Hematopoietic multipotent progenitor cell treated with erythropoietin and hydrocortisone succinate and interleukin-3 and kit ligand, for 15 days (in vitro differentiated cells): ENCODE measurements around the gene CORO7.

ENCODE experiments used
- DNase-seq: peaks from one replicate; pipeline ENCODE4 v3.0.0-alpha.2; 2015; ENCODE audit warnings: low spot score

The CORO7 gene

DNA sequence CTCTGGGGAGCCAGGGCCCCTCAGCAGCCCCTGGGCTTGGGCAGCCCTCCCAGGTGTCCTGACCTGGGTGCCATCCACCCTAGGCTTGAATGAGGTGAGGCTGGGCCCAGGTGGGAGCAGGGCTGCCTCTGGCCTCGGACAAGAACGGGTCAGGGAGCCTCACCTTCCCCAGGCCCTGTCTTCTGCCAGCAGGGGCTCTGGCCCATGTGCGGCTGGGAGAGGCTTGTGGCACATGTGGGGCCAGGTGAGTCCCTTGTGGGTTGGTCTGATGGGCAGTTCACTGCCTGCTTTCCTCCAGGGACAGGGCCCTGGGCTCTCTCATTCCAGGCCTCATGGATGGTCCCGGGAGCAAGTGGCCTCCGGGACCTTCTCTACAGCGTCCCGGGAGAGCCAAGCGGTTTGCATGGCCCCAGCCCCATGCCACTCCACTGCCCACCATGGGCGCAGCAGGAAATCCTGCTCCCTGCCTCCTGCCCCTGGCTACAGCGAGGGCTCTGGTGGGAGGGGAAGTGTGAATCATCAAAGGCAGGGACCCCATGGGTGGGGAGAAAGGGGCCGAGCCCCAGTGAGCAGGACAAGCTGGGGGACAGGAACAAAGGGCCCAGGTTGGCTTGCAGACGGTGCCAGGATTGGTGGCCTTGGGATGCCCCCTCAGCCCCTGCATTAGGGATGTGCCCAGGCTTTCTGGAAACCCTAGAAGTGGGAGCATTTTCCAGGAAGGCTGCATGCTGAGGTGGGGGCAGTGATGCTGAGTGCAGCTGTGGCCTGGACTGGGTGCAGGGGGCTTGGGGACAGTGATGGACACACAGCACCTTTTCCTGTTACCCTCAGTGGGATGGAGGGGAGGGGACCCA, 32.6 kb downstream of the CORO7 start:
- DNase-seq: no peak

DNA sequence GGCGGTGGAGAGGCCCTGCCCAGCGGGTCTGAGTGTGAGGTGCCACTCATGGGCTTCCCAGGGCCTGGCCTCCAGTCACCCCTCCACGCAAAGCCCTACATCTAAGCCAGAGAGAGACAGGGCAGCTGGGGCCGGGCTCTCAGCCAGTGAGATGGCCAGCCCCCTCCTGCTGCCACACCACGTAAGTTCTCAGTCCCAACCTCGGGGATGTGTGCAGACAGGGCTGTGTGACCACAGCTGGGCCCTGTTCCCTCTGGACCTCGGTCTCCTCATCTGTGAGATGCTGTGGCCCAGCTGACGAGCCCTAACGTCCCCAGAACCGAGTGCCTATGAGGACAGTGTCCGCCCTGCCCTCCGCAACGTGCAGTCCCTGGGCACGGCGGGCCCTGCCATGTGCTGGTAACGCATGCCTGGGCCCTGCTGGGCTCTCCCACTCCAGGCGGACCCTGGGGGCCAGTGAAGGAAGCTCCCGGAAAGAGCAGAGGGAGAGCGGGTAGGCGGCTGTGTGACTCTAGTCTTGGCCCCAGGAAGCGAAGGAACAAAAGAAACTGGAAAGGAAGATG, 33.5 kb downstream of the CORO7 start:
- DNase-seq: no peak

DNA sequence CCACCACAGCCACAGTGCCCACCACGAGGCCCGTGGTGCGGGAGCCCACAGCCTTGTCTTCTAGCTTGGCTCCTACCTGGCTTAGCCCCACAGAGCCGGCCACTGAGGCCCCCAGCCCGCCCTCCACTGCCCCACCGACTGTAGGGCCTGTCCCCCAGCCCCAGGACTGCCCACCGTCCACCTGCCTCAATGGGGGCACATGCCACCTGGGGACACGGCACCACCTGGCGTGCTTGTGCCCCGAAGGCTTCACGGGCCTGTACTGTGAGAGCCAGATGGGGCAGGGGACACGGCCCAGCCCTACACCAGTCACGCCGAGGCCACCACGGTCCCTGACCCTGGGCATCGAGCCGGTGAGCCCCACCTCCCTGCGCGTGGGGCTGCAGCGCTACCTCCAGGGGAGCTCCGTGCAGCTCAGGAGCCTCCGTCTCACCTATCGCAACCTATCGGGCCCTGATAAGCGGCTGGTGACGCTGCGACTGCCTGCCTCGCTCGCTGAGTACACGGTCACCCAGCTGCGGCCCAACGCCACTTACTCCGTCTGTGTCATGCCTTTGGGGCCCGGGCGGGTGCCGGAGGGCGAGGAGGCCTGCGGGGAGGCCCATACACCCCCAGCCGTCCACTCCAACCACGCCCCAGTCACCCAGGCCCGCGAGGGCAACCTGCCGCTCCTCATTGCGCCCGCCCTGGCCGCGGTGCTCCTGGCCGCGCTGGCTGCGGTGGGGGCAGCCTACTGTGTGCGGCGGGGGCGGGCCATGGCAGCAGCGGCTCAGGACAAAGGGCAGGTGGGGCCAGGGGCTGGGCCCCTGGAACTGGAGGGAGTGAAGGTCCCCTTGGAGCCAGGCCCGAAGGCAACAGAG, 34.2 kb downstream of the CORO7 start:
- DNase-seq: no peak

DNA sequence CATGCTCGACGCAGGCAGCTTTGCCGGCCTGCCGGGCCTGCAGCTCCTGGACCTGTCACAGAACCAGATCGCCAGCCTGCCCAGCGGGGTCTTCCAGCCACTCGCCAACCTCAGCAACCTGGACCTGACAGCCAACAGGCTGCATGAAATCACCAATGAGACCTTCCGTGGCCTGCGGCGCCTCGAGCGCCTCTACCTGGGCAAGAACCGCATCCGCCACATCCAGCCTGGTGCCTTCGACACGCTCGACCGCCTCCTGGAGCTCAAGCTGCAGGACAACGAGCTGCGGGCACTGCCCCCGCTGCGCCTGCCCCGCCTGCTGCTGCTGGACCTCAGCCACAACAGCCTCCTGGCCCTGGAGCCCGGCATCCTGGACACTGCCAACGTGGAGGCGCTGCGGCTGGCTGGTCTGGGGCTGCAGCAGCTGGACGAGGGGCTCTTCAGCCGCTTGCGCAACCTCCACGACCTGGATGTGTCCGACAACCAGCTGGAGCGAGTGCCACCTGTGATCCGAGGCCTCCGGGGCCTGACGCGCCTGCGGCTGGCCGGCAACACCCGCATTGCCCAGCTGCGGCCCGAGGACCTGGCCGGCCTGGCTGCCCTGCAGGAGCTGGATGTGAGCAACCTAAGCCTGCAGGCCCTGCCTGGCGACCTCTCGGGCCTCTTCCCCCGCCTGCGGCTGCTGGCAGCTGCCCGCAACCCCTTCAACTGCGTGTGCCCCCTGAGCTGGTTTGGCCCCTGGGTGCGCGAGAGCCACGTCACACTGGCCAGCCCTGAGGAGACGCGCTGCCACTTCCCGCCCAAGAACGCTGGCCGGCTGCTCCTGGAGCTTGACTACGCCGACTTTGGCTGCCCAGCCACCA, 35.1 kb downstream of the CORO7 start:
- DNase-seq: no peak

DNA sequence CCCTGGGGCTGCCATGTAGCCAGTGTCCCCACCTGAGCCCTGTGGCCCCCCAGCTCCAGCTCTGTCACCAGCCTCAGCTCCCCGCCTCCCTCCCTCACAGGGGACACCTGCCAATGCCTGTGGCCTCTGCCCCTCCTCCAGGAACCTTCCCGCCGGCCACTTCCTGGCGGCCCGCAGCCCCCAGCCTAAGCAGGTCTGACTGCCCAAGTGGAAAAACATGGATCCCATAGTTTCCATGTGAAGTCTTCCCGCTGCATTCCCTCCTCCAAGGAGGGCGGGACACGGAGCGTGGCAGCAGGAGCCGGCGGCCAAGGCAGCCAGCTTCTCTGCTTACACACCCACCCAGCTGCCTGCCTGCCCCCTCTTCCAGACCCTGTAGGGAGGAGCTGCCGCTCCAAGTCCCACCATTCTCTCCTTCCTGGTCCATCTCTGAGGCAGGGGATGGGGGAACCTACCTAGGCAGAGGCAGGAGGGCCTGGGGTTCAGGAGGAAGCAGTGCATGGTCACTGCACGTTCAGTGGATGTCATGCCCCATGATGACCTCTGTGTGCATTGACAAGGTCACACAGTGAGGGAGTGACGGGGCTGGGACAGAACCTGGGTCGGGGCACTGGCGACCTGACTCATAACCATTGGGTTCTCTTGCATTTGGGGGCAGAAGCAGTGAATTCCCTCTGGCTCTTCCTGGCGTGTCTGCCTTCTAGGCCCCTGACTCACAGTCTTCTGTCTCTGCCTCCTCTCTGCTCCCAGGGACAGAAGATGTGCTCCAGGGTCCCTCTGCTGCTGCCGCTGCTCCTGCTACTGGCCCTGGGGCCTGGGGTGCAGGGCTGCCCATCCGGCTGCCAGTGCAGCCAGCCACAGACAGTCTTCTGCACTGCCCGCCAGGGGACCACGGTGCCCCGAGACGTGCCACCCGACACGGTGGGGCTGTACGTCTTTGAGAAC, 36.0 kb downstream of the CORO7 start:
- DNase-seq: no peak

DNA sequence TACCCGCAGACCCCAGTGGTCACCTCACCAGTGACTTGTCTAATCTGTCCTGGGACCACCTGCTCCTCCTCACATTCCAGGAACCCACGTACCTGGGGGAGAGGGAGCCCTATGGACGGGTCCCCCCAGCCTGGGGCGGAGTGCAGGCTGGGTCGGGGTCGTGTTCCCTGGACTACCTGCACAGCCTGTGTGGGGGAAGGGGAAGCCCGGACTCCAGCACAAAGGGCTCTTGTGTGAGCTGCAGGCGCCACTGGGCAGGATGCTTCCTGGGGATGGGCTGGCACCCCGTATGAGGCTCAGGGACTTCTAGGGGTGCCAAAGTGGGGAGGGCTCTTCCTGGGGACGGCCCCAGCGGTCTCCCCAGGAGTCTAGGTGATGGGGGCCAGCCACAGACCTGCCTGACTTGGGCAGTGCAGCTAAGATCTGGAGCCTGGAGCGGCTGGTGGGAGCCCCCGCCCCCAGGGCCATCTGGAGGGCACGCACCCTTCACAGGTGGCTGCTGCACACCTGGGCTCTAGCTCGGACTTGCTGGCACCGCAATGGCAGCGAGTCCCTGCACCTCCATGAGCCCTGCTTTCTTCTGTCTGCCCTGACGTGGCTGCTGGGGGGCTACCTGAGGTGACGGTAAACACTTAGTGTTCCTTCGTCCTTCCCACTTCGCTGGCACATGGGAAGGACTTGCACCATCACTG, 37.3 kb downstream of the CORO7 start:
- no peak for DNase-seq

DNA sequence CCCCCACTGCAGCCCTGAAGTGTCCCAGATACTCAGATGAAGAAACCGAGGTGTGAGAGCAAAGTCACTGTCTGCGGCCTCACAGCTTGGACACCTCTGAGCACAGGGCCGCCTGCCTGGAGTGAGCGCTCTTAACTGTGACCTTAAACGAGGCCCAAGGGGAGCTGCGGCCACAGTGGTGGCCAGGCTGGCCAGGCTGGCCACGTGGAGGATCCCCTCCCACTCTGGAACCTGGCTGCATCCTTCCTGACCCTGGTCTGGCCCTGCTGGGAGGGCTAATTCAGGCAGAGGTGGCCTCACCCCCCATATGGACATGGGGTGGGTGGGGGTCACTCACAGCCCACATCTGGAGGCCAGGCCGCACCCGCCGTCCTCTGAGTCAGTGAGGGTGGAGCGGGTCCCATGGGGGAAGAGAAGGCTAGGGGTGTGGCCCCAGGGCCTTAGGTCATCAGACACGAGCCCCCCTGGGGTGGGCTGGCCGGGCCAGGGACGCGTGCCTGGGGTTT, 38.2 kb downstream of the CORO7 start:
- no peak for DNase-seq

DNA sequence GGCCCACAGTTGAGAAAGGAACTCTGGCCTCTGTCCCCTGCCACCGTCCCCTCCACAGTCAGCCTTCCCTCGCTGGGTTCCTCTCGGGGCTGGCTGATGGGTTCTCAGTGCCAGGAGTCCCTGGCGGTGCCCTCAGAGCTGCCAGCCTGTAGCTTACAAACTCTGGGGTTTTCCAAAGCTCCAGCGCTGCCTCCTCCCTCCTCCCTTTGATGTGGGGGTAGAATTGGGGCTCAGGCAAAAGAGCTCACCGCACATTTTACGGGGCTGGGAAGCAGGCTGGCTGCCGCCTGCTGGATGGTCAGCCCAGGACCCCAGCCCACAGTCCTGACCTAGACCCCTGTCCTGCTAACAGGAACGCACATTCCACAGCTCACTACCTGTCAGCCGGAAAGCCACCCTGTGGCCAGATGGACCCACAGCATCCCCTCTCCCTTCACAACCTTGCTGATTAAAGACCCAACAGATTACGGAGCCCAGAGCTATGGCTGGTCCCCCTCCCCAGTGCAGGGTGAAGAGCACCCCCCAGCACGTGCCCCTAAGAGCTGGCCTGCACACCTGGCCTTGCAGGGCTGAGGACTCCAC, 38.7 kb downstream of the CORO7 start:
- no peak for DNase-seq

DNA sequence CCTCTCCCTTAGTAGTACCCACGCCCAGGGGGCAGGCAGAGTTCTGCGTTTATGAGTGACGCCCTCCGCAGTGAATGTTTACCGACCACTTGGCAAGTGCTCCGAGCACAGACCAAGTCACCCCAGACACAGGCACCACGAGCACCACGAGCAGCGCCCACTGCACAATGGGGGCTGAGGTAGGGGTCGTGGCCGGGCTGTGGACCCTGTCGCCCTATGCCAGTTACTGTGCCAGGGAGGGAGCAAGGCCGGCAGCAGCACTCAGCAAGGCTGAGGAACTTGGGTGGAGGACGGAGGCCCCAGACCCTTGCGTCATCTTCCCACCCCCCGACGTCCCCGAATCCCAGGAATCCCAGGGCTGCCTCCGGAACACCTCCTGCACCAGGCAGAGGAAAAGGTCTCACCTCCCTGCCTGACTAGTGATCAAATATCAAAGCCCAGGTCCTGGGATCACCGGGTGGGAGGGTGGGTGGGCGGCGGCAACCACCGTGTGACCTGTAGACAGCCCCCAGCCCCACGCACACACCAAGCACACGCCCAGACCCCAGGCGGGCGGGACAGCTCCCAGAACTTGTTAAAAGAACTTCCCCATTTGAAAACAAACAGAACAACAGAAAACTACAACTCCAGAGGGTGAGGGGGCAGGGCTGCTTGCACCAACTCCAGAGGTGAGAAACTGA, 39.4 kb downstream of the CORO7 start:
- no peak for DNase-seq

DNA sequence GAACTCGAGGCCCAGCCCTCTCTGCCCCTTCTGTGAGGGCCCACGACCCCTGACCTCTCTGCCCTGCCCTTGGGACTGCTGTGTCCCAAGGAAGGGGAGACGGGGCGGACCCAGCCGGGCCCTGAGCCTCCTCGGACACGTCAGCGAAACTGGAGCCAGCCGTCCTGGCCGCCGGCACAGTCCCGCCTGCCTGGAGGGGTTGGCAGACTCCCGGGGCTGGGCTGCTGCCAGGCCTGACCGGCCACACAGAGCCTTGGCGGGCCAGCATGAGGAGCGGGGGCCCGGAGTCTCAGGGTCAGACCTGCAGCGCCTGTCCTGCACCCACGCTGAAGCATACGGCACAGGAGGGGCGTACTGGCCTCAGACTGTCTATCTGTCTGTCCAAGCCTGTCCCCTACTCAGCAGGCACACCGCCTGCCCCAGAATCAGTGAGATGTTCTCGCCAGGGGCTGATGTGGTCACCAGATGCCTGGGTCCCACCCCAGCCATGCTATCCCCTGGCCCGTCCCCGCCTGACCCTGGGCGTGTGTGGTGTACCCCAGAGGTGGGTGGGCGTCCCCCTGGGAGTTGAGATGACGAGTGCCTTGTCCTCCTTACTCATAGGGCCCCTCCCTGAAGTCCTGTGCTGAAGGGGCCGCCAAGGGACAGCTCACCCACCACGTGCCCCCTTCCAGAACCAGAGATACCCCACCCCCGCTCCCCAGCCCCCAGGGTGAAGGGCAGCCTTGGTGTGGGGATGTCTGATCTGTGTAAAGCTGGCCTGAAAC, 40.1 kb downstream of the CORO7 start:
- no peak for DNase-seq

DNA sequence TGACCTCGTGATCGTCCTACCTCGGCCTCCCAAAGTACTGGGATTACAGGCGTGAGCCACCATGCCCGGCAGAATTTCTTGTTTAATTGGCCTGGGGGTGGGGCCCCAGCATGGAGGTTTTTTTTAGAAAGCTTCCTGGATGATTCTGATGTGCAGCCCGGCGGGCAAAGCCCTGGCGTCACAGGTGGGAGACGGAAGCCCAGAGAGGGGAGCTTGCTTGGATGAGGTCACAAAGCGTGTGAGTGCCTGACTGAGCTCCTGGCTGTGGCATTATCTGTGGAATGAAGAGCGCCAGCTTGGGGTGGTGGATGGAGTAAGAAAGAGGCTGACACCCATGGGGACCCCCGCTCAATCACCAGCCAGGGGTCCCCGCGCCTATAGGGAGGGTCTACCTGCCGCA, 40.7 kb downstream of the CORO7 start:
- no peak for DNase-seq

DNA sequence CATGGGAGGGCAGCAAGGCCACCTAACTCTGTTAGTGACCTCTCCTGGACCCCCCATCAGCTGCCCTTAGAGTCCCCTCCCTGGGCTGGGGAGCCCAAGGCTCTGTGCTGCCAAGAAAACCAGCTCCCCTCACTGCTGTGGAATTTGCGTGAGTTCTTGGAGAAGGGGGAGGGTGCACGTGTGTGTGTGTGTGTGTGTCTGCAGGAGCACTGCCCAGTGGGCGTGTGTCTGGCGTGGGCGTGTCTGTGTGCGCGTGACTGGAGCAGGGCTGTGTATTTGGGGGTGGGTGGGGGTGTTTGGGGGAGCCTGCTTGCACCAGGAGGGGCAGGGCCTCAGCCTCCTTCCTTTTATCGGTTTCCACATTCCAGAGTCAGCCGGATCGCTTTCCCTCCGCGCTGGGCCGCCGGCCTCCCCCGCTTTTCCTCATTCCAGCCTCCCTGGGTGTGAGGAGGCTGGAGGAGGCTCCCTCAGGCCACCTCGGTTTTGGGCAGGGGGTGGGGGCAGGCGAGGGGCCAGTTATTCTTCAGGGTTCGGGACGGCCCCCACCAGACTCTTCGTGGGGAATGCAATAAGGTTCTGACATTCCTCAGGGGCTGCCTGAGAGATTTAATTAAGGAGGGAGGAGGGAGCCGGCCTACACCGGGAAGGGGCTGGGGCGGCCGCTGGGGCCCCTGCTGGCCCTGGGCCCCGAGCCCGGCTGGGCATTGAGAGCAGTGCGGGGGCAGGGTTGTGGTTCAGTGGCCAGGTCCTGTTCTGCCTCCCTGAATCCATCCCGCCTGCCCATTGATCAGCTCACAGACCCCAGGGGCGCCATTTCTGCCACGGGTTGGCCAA, 42.3 kb downstream of the CORO7 start:
- peak; percentile 16 for DNase-seq

DNA sequence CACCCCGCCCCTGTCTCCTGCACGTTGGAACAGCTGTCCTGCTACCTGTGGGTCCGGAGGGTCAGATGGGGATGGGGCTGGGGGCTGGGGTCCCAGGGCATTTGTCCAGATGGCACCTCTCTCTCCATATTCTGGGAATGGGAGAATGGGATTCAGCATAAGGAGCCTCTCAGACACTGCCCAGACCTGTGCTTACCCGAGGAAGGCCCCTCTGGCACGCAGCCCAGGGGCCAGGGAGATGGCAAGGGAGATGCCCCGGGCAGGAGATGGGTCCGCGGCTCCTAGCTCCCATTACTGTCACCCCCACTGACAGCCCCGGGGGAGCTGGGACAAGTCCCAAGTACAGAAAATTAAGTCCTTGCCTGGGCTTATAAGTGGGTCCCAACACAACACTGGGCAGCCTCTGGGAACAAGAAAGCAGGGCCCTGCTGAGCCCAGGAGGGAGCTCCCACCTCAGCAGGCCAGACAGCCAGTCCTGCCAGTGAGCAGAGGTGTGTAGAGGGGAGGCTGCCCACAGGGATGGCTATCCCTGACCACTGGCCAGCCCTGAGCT, 43.0 kb downstream of the CORO7 start:
- no peak for DNase-seq

DNA sequence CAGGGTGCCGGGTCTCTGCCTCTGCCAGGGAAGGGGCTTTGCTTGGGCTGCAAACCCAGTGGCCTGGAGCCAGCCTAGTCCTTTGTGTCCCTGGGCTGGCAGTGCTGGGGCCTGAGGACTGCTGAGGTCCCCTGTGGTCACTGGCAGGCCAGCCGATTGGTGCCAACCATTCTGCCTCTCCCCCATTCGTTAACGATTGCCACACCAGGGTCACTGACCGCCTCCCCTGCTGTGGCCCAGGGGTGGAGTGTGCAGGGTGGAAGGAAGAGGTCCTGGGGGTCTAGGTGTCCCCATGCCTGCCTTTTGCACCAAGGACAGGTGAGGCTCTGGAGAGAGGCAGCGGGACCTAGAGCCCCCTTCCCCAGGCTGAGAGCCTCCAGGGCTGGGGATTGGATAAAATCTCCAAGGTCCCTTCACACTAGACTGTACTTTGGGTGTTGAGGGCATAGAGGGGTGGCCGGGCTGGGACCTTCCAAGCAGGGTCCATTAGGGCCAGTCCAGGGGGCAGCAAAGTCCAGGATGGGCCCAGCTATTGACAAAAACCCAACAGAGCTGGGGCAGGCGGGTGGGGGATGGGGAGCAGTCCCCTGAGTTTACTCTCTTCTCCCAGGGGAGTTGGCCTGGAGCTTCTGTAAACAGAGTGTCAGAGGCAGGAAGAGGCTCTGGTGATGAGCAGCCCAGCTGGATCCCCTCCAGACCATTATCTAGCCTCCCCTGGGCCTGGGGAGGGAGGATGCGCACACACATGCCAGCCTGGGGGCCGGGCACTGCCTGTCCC, 43.6 kb downstream of the CORO7 start:
- DNase-seq: peak; percentile 24

DNA sequence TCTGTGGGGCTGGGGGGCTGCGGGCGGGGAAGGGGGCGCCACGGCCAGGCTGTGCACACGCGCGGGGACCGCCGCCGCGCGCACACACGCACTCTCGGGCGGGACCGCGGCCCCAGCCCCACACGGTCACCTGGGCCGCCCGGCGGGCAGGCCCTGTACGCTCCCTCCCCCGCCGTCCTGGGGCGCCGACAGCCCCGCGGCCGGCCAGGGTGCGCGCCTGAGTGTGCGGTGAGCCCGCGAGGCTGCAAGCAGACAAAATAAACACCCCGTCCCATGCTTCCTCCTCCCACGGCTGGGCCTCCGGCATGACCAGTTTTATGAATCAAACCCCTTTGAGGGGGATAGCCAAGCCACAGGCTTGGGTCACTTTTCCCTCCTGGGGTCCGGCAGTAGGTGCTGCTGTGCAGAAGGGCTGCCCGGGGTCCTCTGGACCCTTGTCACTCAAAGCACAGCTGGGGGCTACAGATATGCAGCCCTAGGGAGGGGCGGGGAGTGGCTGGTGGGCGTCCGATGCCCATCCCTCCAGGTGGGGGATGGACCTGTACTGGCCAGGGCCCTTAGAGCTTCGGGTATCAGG, 44.3 kb downstream of the CORO7 start:
- DNase-seq: no peak
